C4-2B (cell line): ENCODE data around the gene PGBD5.

Source experiments
- CTCF ChIP-seq: fragments of 450-650 bp; conservative IDR thresholded peaks from 2 replicates; pipeline ENCODE4 v1.5.1; 2017; ENCODE audit warnings: mild to moderate bottlenecking
- ZFX ChIP-seq: fragments of 450-650 bp; IDR thresholded peaks from 2 replicates; pipeline ENCODE4 v1.6.1; 2017

DNA sequence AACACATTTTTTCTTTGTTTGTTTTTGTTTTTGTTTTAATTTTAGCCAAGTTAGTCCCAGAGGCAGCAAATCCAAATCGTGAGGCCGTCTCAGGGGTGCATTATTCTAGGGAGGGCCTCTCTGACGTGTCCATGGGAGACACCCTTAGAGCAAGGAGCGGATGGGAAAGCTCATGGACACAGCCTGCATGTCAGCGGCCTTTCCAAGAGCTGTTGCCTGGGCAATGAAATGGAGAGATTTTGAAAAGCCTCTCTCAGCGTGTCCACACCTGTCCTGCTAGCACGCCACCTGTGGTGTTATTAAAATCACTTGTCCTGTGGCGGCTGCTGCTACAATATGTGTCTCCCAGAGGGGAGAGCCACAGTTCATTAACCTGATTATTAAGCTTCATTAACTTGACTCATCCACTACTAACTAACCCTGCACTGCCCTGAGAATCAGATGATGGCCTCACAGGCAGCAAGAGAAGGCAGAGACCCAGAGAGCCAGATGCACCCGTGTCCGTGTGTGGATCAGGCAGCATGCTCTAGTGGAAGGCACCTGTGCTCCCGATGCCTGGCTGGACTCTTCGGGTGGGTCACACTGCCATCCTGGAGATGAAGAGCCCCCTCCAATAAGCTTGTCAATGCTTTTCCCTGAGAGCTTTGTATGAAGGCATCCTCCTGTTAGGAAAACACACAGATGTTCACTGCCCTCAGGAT, 133.3 kb downstream of the PGBD5 start:
- TF ChIP-seq CTCF (no peak), ZFX (no peak)
